Keratinocyte (primary cell): ENCODE results near the gene DPM3.

Experiments
- EZH2 ChIP-seq: IDR thresholded peaks from one replicate; pipeline ENCODE4 v1.6.1; 2012; ENCODE audit warnings: inconsistent platforms, mild to moderate bottlenecking, low read length, moderate library complexity
- TF ChIP-seq, protein P1 (sequence below), 3 experiments: IDR thresholded peaks in 1 of 3; conservative IDR thresholded peaks in 1 of 3; optimal IDR thresholded peaks in 1 of 3; 2 replicates in 2 of 3; 3 replicates in 1 of 3; pipeline versions ENCODE3 to v1.5.1; 2011; ENCODE audit warnings: low read length in 3 of 3, mild to moderate bottlenecking in 3 of 3, moderate library complexity in 2 of 3, control low read depth in 1 of 3, inconsistent platforms in 1 of 3; ENCODE audit not compliant: insufficient read depth in 2 of 3; ENCODE audit errors: extremely low read depth in 1 of 3

DNA sequence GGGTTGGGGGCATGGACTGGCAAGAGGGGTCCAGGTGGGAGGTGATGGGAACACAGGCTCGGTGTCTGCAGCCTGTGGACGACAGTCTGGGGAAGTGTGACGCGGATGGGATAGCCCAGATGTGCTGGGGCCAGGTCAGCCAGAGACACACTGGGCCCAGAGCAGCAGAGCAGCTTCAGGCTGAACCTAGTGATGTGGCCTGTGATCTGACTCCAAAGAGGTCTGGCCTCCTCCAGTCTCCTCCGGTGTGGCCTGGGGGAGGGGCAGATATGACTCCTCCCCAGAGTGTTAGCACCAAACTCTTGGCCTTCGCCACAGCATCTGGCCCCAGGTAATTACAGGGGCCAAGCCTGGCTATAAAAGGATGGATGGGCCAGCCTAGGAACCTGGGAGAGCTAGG, 48.2 kb downstream of the DPM3 start:
- TF ChIP-seq, protein P1, sequence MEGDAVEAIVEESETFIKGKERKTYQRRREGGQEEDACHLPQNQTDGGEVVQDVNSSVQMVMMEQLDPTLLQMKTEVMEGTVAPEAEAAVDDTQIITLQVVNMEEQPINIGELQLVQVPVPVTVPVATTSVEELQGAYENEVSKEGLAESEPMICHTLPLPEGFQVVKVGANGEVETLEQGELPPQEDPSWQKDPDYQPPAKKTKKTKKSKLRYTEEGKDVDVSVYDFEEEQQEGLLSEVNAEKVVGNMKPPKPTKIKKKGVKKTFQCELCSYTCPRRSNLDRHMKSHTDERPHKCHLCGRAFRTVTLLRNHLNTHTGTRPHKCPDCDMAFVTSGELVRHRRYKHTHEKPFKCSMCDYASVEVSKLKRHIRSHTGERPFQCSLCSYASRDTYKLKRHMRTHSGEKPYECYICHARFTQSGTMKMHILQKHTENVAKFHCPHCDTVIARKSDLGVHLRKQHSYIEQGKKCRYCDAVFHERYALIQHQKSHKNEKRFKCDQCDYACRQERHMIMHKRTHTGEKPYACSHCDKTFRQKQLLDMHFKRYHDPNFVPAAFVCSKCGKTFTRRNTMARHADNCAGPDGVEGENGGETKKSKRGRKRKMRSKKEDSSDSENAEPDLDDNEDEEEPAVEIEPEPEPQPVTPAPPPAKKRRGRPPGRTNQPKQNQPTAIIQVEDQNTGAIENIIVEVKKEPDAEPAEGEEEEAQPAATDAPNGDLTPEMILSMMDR (optimal IDR thresholded peaks at IDR 0.05 in 1 of 3, IDR thresholded peaks at IDR 0.05 in 1 of 3, conservative IDR thresholded peaks at IDR 0.05 in 1 of 3; ENCODE audit: extremely low read depth in 1 of 3, insufficient read depth in 2 of 3, low read length in 3 of 3), result no peak
- no peak for TF ChIP-seq EZH2
